Panc1 (cell line): ENCODE data around the gene PRR23C. TPM values are rescaled to one million over a fixed set of nuclear protein-coding genes. Genes with fewer than 3 reads are reported as not detected.

Experiments
- ATAC-seq: fragments of 200-7000 bp; cut with Tn5 transposase; 2 replicates; pipeline ENCODE4 v1.9.1; 2020; ENCODE audit warnings: mild to moderate bottlenecking, moderate library complexity
- BruUV-seq: library from RNA; stranded (reverse); fragments of 400-500 nt; replicated peaks from 2 replicates; lab custom pipeline; 2021; lab: Mats Ljungman, UMichigan
- CTCF ChIA-PET: fragments of 300-600 bp; sonication (Branson Sonifier 250); formaldehyde crosslinking; loops from one replicate; lab custom pipeline; 2022; ENCODE audit warnings: antibody characterized with exemption; lab: Charles Lee
- POLR2A ChIA-PET: fragments of 300-600 bp; sonication (Branson Sonifier 250); formaldehyde crosslinking; loops from one replicate; lab custom pipeline; 2022; ENCODE audit warnings: antibody characterized with exemption; lab: Charles Lee
- DNase-seq: peaks from one replicate; pipeline ENCODE4 v3.0.0-alpha.2; 2010; ENCODE audit warnings: low read depth, low spot score
- H3K27ac ChIP-seq: 2 replicates; pipeline ENCODE4 v1.5.1; 2011; ENCODE audit warnings: mild to moderate bottlenecking, low read length, inconsistent platforms
- H3K27me3 ChIP-seq: fragments of 200-500 bp; sonication (Bioruptor generic); 2 replicates; pipeline ENCODE4 v1.6.0; 2014; ENCODE audit warnings: low read length, inconsistent platforms; ENCODE audit not compliant: control insufficient read depth, insufficient read depth
- H3K36me3 ChIP-seq: fragments of 200-500 bp; sonication (Bioruptor generic); 2 replicates; pipeline ENCODE4 v1.5.1; 2014; ENCODE audit warnings: inconsistent platforms, mild to moderate bottlenecking, low read length, moderate library complexity; ENCODE audit not compliant: control insufficient read depth, insufficient read depth
- H3K4me1 ChIP-seq: 2 replicates; pipeline ENCODE4 v1.5.1; 2011; ENCODE audit warnings: inconsistent platforms, mild to moderate bottlenecking, low read length, moderate library complexity; ENCODE audit not compliant: control insufficient read depth, insufficient read depth
- H3K4me3 ChIP-seq, 2 experiments: 2 replicates each; pipeline ENCODE4 v1.5.1; 2011 to 2012; ENCODE audit warnings: low read depth in 2 of 2, low read length in 2 of 2, mild to moderate bottlenecking in 2 of 2, inconsistent platforms in 1 of 2, moderate library complexity in 1 of 2
- H3K9me3 ChIP-seq: fragments of 200-500 bp; sonication (Bioruptor generic); 2 replicates; pipeline ENCODE4 v1.5.1; 2014; ENCODE audit warnings: low read depth, mild to moderate bottlenecking, inconsistent platforms, low read length, moderate library complexity; ENCODE audit not compliant: control insufficient read depth, insufficient read depth
- POLR2AphosphoS5 ChIP-seq: IDR thresholded peaks from 2 replicates; pipeline ENCODE4 v1.6.1; 2012; ENCODE audit warnings: mild to moderate bottlenecking, low read depth, low read length, moderate library complexity
- SIN3A ChIP-seq: IDR thresholded peaks from 2 replicates; pipeline ENCODE4 v1.6.1; 2012; ENCODE audit warnings: low read depth, mild to moderate bottlenecking, low read length, moderate library complexity, borderline replicate concordance; ENCODE audit not compliant: insufficient read depth
- TCF7L2 ChIP-seq: IDR thresholded peaks from 2 replicates; pipeline ENCODE4 v1.6.1; 2011; ENCODE audit warnings: mild to moderate bottlenecking, low read depth, low read length, inconsistent platforms
- in situ Hi-C: cut with HindIII; loops from 2 replicates; pipeline ENCODE4 v1.10.0; 2016; ENCODE audit warnings: low sequenced_read_pairs, low pct_unique_long_range_greater_than_20kb
- intact Hi-C: fragments of 100-400 bp; cut with micrococcal nuclease; formaldehyde crosslinking; loops from one replicate; pipeline ENCODE4 v1.10.0; 2022; ENCODE audit not compliant: unreplicated experiment
- total RNA-seq: library from RNA; stranded (reverse); gene quantifications from one replicate; pipeline ENCODE4 v1.2.1, GENCODE V29; 2021; ENCODE audit not compliant: unreplicated experiment
- TF ChIP-seq, protein P1 (sequence below): fragments of 450-650 bp; IDR thresholded peaks from 2 replicates; pipeline ENCODE4 v1.5.1; 2017; ENCODE audit warnings: mild to moderate bottlenecking
- TF ChIP-seq, protein P2 (sequence below), 2 experiments: IDR thresholded peaks; 2 replicates each; pipeline ENCODE4 v1.6.1; 2011 to 2012; ENCODE audit warnings: low read depth in 2 of 2, control low read depth in 1 of 2, low read length in 1 of 2, mild to moderate bottlenecking in 1 of 2, moderate library complexity in 1 of 2; ENCODE audit not compliant: insufficient read depth in 1 of 2

PRR23C gene
- total RNA-seq, 1 experiment from 2014 or later = not detected

DNA sequence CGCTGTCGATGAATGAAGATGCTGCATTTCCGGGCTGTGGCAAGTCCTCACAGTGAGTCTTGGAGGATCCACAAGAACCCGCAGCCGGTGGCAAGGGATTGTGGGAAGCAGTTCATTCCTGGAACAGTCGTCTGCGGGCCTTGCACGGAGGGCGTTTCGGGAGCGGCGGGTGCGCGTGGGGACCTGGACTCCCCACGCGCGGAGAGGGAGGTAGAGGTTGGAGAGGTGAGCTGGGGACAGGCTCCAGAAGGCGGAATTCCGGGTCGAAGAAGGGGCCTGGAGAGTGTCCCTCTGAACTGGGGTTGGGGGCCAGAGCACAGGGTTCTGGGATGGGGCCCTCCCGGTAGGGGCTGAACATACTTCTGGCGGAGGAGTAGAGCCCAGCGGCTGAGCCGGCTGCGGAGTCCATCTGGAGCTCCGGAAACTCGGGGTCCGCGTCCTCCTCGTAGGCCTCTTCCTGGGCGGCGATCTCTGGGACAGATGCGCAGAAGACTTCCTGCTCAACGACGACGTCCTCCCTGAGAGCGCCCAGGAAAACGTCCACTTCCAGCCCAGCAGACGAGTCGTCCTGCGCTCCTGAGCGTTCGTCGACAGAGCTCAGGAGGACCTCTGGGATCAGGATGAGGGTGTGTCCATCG, 39.2 kb downstream of the PRR23C start:
- BruUV-seq = no TSS peak
- ChIA-PET POLR2A (no interaction called here), CTCF (no interaction called here)
- no peaks in the 10 kb centered on the region for H3K27me3 ChIP-seq
- intact Hi-C loops = no loop called here
- DNase-seq (no peak), ATAC-seq (no peak)
- H3K4me1 ChIP-seq = no peaks in the 10 kb centered on the region
- no peak overlapping the region for H3K27ac ChIP-seq
- no peaks in the 10 kb centered on the region for H3K9me3 ChIP-seq
- no peaks in the 10 kb centered on the region for H3K36me3 ChIP-seq
- in situ Hi-C loops = no loop called here
- no peak overlapping the region for H3K4me3 ChIP-seq
- TF ChIP-seq TCF7L2 = no peak
- no peak for TF ChIP-seq SIN3A
- TF ChIP-seq, protein P1, sequence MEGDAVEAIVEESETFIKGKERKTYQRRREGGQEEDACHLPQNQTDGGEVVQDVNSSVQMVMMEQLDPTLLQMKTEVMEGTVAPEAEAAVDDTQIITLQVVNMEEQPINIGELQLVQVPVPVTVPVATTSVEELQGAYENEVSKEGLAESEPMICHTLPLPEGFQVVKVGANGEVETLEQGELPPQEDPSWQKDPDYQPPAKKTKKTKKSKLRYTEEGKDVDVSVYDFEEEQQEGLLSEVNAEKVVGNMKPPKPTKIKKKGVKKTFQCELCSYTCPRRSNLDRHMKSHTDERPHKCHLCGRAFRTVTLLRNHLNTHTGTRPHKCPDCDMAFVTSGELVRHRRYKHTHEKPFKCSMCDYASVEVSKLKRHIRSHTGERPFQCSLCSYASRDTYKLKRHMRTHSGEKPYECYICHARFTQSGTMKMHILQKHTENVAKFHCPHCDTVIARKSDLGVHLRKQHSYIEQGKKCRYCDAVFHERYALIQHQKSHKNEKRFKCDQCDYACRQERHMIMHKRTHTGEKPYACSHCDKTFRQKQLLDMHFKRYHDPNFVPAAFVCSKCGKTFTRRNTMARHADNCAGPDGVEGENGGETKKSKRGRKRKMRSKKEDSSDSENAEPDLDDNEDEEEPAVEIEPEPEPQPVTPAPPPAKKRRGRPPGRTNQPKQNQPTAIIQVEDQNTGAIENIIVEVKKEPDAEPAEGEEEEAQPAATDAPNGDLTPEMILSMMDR = no peak
- TF ChIP-seq POLR2AphosphoS5 = no peak
- TF ChIP-seq, protein P2, sequence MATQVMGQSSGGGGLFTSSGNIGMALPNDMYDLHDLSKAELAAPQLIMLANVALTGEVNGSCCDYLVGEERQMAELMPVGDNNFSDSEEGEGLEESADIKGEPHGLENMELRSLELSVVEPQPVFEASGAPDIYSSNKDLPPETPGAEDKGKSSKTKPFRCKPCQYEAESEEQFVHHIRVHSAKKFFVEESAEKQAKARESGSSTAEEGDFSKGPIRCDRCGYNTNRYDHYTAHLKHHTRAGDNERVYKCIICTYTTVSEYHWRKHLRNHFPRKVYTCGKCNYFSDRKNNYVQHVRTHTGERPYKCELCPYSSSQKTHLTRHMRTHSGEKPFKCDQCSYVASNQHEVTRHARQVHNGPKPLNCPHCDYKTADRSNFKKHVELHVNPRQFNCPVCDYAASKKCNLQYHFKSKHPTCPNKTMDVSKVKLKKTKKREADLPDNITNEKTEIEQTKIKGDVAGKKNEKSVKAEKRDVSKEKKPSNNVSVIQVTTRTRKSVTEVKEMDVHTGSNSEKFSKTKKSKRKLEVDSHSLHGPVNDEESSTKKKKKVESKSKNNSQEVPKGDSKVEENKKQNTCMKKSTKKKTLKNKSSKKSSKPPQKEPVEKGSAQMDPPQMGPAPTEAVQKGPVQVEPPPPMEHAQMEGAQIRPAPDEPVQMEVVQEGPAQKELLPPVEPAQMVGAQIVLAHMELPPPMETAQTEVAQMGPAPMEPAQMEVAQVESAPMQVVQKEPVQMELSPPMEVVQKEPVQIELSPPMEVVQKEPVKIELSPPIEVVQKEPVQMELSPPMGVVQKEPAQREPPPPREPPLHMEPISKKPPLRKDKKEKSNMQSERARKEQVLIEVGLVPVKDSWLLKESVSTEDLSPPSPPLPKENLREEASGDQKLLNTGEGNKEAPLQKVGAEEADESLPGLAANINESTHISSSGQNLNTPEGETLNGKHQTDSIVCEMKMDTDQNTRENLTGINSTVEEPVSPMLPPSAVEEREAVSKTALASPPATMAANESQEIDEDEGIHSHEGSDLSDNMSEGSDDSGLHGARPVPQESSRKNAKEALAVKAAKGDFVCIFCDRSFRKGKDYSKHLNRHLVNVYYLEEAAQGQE (IDR thresholded peaks at IDR 0.05; ENCODE audit: insufficient read depth in 1 of 2, low read depth in 2 of 2, low read length in 1 of 2) = no peak

DNA sequence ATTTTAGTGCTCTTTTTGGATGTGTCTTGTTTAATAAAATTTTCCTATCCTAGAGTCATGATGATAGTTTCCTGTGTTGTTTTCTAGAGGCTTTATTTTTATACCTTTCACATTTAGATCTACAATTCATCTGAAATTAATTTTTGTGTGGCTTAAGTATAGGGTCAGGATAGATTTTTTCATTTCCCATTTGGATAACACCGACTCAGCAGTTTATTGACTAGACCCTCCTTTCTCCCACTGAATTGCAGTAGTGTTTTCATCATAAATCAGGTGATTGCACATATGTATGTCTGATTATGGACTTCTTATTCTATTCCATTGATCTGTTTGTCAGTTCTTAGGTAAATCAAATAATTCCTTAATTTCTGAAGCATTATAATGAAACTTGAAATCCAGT, 49.0 kb downstream of the PRR23C start:
- no peak overlapping the region for H3K27ac ChIP-seq
- H3K27me3 ChIP-seq = peaks cover 18% of the 10 kb centered on the region
- peaks cover 7% of the 10 kb centered on the region; the same call in 1 of the 2 replicates for H3K9me3 ChIP-seq
- DNase-seq = no peak
- in situ Hi-C loops (no loop called here), intact Hi-C loops (no loop called here)
- POLR2A ChIA-PET = interaction anchor here (0.6 kb wide), 1 partner anchor 436 kb away, joined by 3 read pairs; no protein-coding TSS in a partner anchor
- no peaks in the 10 kb centered on the region for H3K36me3 ChIP-seq
- TF ChIP-seq, protein P1 = no peak
- no peak for TF ChIP-seq TCF7L2
- TF ChIP-seq SIN3A = no peak
- TF ChIP-seq, protein P2 (IDR thresholded peaks at IDR 0.05; ENCODE audit: insufficient read depth in 1 of 2, low read depth in 2 of 2, low read length in 1 of 2) = no peak
- TF ChIP-seq POLR2AphosphoS5 = no peak
- CTCF ChIA-PET = no interaction called here
- no TSS peak for BruUV-seq
- H3K4me3 ChIP-seq = no peak overlapping the region
- no peak for ATAC-seq
- H3K4me1 ChIP-seq = no peaks in the 10 kb centered on the region
